22Rv1 (cell line): Measurements from ENCODE around the gene PHYH.

Source experiments
- H3K27ac ChIP-seq: fragments of 450-650 bp; 2 replicates; pipeline ENCODE4 v1.5.1; 2017
- CTCF ChIP-seq: fragments of 450-650 bp; IDR thresholded peaks from 2 replicates; pipeline ENCODE4 v1.5.1; 2017; ENCODE audit warnings: mild to moderate bottlenecking
- ZFX ChIP-seq: fragments of 450-650 bp; IDR thresholded peaks from 2 replicates; pipeline ENCODE4 v1.6.1; 2017; ENCODE audit warnings: antibody characterized with exemption, borderline replicate concordance

Gene PHYH

GRCh38 chr10:13319166-13319565 lies 19.3 kb upstream of the PHYH start:
- H3K27ac ChIP-seq, result no peak overlapping the region
- no peak for TF ChIP-seq CTCF
- no peak for TF ChIP-seq ZFX

- TF ChIP-seq CTCF, result no peak
- no peak for TF ChIP-seq ZFX
- no peak overlapping the region for H3K27ac ChIP-seq
These were observed 17.6 kb upstream of the PHYH start for GRCh38 chr10:13317474-13317873.

- TF ChIP-seq ZFX (no peak), CTCF (no peak)
These were observed 16.9 kb upstream of the PHYH start for GRCh38 chr10:13316635-13317311.

GRCh38 chr10:13315361-13315760 lies 15.5 kb upstream of the PHYH start:
- TF ChIP-seq ZFX, result no peak
- TF ChIP-seq CTCF, result no peak
- no peak overlapping the region for H3K27ac ChIP-seq

More at GRCh38 chr10:13316635-13317311, 16.9 kb upstream of the PHYH start:
- H3K27ac ChIP-seq, result no peak overlapping the region

GRCh38 chr10:13311177-13311575 lies 11.3 kb upstream of the PHYH start:
- TF ChIP-seq ZFX, result no peak
- no peak for TF ChIP-seq CTCF
- no peak overlapping the region for H3K27ac ChIP-seq

- no peak overlapping the region for H3K27ac ChIP-seq
- TF ChIP-seq ZFX (no peak), CTCF (no peak)
These were observed 10.8 kb upstream of the PHYH start for GRCh38 chr10:13310518-13311176.

- no peak for TF ChIP-seq CTCF
These were observed 9.9 kb upstream of the PHYH start for GRCh38 chr10:13309792-13310191.

More at GRCh38 chr10:13309792-13310191, 9.9 kb upstream of the PHYH start:
- no peak overlapping the region for H3K27ac ChIP-seq
